HG03558 (cell line): ENCODE results near the gene KIAA1328.

Experiments used
- ATAC-seq: cut with Tn5 transposase; IDR thresholded peaks from one replicate; pipeline ENCODE4 v1.9.1; 2021; ENCODE audit warnings: moderate number of reproducible peaks; ENCODE audit not compliant: unreplicated experiment; ENCODE audit errors: extremely low read depth

KIAA1328 gene

DNA sequence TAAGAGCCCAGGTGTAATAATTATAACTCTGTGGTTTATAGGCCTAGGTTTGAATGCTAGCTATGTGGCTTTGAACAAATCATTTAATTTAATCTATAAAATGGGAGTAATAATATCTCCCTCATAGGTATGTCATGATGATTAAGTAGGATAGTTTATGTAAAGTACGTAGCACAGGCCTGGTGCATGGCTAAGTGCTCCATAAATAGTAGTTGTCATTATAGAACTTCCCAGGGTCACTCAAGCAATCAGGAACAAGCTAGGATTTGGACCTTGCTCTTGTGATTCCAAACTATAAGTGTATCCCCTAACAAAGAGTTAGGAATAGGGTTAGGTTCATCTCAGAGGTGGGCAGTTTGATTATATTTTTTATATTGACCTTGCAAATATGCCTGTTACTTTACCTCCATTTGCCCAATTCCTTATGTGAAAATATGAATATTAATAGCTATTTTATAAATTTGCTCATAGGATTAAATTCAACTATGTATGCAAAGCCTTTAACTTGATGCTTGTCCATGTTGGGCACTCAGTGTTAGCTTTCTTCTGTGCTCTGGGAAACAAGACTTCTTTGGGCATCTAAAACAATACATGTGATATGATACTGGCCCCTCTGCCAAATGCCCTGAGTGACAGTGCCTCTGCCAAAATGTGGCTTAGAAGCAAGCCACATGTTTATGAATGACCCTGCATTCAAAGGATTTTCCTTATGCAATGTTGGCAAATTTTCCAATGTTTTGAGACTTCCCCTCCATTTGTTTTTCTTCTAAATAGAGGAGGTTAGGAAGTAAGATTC lies 353.6 kb downstream of the KIAA1328 start:
- no peak for ATAC-seq

- no peak for ATAC-seq
These were observed 355.4 kb downstream of the KIAA1328 start for GRCh38 chr18:37184209-37184868.

DNA sequence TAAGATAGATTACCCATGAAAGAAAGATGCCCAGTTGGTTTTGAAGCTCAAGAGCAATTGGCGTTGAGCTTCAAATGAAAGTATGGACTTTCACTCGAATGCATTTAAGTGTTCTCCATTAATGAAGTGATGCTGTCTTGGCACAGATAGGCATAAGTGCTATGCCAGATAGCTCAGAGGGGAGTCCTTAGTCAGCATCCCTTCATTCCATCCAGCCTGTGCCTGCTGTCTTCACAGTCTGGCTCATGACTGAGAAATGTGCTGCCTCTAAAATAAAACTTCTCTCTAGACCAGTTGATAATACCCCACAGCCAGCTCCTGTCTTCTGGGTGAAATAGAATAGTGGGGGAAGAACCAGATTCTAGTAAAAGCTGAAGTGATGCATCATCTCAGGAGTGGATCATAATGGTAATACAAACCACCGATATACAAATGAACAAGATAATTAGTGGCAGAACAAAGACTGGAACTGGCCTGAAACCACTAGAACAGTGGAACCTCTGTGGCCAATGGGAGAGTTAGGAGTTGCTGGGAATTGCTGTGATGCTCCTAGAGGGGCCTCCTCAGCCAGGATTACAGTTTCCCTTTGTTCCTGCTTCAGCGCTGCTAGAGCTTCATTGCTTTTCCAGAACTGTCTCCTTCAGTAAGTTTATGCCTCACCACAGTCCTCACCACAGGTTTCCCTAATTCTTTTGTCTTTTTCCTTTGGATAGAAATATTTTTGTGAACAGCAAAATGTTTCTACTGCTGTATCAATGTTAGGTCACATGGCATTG lies 359.3 kb downstream of the KIAA1328 start:
- ATAC-seq, result no peak

DNA sequence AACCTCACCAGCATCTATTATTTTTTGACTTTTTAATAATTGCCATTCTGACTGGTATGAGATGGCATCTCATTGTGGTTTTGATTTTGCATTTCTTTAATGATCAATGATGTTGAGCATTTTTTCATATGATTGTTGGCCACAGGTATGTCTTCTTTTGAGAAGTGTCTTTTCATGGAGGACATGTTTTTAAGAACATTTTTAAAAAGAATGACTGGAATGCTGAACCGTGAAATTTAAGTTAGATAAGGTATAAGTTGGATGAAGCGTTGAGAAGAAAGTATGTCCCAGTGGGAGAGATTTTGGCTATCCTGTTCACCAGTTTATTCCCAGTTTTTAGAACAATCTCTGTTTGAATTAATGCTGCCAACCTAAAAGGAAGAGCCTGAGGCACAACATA lies 370.8 kb downstream of the KIAA1328 start:
- ATAC-seq, result no peak

DNA sequence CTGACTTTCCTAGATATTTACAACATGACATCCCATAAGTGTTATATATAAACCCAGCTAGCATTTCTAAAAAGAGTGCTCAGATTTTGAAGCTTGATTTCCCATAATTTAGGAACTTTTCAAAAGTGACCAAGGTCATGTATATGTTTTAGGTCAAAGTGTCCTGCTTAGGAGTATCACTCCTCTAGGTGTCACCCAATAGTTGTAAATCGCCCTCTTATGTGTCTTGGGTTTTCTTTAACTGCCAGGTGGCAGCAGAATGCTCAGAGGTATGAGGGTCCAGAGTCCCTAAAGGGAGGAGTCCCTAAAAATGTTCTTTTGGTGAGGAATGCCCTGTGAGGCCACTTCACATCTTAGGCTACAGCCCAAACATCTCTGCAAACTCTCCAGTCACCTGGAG lies 378.4 kb downstream of the KIAA1328 start:
- ATAC-seq, result no peak

DNA sequence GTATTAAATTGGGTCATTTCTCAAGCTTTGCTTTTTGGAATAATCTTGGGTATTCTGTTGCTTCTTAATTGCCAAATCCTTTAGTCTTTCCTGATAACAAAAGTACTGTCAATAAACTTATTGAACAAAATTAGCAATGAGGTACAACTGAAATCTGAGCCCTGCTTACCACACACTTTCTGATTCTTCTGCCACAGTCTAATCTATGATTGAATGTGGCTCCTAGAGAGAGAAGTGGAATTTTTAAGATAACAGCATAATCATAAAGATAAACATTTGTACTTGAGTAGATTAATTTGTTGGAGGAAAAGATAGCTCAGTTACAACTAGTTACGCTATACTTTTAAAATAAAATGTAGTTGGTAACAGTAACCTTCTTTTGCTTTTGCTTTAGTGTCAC lies 381.9 kb downstream of the KIAA1328 start:
- no peak for ATAC-seq

GRCh38 chr18:37218022-37218590 lies 389.2 kb downstream of the KIAA1328 start:
- ATAC-seq, result no peak

DNA sequence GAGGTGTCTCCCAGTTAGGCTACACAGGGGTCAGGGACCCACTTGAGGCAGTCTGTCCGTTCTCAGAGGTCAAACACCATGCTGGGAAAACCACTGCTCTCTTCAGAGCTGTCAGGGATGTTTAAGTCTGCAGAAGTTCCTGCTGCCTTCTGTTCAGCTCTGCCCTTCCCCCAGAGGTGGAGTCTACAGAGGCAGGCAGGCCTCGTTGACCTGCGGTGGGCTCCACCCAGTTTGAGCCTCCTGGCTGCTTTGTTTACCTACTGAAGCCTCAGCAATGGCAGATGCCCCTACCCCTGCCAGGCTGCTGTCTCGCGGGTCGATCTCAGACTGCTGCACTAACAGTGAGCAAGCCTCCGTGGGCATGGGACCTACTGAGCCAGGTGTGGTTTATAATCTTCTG lies 390.3 kb downstream of the KIAA1328 start:
- no peak for ATAC-seq

- no peak for ATAC-seq
These were observed 393.5 kb downstream of the KIAA1328 start for GRCh38 chr18:37222354-37222998.

DNA sequence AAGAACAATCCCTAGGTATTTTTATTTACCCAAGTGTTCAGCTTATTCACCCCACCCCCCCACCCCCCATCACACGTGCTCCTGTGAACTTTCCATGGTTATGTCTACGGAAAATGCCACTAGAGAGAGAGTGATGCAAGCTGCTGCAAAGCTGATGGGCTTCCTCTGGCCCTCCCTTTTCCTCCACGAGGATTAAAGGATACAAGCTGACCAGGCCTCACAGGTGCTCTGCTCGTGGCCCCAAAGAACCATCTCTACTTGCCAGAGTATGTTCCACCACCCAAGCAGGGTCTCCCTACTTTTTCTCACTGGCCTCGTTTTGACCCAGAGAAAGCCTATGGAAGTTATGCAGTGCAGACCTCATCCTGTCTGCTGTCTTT lies 394.1 kb downstream of the KIAA1328 start:
- no peak for ATAC-seq

DNA sequence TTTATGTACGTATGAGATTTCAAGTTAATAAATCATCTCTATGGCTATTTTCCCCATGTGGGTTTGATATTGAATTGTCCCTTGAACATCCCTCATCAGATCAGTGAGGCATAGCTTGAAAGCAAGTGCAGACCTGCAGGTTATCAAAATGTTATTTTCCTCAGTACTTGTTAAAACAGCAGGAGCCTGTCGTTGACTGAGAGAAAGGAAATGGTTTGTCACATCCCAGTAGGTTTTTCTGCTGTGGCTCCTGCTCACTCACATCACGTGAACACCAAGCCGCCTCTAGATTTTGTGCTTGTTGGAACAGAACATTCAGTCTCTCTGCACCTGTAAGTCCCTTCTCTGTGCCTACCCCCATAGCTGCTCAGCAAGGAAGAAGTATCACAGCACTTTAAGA lies 396.4 kb downstream of the KIAA1328 start:
- no peak for ATAC-seq

DNA sequence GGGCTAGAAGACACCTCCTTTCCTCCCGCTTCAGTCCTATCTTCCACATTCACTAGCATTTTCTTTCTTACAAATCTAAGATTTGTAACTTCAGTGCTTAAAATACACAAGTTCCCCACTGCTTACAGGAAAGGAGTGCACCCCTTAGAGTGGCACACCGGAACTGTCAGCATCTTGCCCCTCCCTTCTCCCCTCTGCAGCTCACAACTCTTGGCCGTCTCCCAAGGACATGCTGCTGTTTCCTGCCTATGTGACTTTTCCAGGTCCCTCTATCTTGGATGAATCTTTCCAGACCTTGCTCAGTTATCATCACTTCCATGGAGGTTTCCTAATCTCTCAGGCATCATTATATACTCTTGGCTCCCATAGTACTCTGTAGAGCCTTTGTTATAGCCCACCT lies 401.8 kb downstream of the KIAA1328 start:
- ATAC-seq, result no peak

GRCh38 chr18:37231251-37231650 lies 402.3 kb downstream of the KIAA1328 start:
- no peak for ATAC-seq

GRCh38 chr18:37235583-37235982 lies 406.7 kb downstream of the KIAA1328 start:
- ATAC-seq, result no peak

DNA sequence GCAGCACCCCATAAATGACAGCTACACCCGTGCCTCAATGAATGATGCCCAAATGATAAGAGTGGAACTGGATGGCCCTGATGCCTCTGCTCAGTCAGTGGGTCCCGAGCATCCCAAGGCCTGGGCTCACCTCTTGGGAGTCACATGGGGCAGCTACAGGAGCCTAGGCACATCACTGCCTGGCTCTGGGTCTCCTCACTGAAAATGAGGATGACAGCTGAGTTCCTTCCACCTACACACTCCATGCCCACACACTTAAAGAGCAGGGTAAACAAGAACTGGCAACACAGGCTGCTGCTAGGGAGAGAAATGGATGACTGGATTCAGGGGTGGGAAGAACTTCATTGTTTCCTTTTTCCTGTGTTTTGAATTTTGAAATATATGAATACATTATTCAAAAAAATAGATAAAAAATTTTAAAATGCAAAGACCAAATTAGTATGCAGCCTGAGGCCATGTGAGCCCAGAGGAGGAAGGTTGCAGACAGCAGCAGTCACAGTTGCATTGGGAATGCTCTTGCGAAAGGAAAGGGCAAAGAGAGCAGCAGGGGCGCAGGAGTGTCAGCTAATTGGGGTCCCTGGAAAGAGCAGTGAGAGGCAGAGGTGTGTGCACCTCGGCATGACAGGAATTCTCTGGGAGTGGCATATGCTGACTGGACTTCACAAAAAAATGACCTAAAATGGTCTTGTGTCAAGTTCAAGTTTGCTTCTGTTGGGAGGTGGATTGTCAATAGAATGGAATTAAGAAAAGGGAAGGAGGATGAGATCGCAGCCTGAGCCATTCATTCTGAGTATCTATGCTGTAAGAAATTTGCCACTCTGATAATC lies 409.6 kb downstream of the KIAA1328 start:
- no peak for ATAC-seq

DNA sequence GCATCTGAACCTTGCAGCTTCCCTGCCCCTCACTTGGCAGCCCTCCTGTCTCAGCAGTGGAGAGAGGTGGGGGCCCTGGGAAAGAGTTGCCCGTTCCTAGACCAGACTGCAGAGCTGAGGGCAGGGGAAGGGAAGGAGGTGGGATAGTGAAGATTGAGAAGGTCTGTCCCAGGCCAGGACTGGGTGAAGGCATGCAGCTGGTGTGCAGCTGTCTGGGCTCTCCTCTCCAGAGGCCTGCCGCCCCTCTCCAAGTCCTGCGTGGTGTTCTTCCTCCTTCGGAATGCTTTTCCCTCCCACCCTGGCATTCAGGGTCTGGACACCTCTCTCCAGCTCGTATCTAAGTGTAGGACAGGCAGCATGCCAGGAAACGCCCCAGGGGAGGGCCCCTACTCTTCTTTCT lies 413.2 kb downstream of the KIAA1328 start:
- ATAC-seq, result no peak

DNA sequence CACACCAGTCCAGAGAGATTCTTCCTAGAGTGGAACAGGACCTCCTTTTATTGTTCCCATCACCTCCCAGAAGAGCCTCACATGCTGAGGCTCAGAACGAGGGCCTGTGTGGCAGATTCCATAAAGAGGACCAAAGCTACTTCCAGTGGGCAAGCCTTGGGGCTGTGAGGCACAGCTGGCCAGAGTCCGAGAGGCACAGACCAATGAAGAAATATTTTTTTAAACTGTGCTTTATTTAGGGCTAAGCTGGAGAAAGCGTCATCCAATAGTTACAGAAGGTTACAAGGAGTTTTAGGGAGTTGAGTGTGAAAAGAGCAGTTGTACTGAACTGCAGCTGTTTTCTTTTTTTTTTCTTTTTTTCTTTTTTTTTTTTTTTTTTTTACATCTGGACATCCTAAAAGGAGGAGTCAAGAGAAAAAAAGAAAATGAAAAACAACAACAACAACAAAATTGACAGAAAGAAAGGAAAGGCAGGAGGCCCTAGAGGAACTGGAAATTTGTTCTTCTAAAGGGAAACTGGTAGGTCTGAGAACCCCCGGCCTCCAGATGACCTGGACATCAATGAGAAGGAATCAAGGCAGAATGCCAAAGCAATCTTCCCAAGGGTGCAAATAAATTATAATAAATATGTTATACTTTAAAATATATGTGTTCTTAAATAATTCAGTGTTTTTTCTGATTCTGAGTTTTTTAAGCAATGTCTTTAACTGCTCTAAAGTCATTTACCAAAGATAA lies 414.1 kb downstream of the KIAA1328 start:
- ATAC-seq, result no peak

DNA sequence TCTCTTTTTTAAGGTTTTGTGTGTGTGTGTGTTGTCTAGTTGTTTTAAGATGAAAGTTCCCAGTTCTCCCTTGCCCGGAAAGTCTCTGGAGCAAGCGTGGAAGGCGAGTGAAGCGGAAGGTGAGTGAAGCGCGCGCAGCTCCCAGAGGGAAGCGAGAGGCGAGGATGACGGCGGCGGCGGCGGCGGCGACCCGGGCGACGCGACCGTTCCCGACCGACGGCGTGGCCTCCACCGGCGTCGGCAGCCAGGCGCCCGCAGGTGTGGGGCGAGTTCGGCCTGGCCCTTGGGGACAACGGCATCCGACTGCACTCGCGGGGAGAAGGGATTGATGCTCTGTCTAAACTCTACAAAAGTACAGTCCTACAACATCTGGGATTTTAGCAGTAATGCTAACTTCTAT lies 414.8 kb downstream of the KIAA1328 start:
- no peak for ATAC-seq

- no peak for ATAC-seq
These were observed 415.7 kb downstream of the KIAA1328 start for GRCh38 chr18:37244618-37245017.
